ELR (cell line): ENCODE measurements around the gene TBC1D5.
"Not testable (repeated sequence)": the region's sequence is repeated elsewhere in the genome, so short reads cannot be mapped to it uniquely, and the experiment has no call there.

Experiments used
- DNase-seq: peaks from one replicate; pipeline ENCODE4 v3.0.0-alpha.2; 2015; ENCODE audit warnings: low read depth

The TBC1D5 gene

GRCh38 chr3:17132286-17133115 is 609.9 kb downstream of the TBC1D5 start:
- DNase-seq = no peak

GRCh38 chr3:17130956-17131355 is 611.5 kb downstream of the TBC1D5 start:
- no peak for DNase-seq

- DNase-seq = no peak
These were observed 612.9 kb downstream of the TBC1D5 start for GRCh38 chr3:17129556-17129955.

GRCh38 chr3:17128671-17129070 is 613.8 kb downstream of the TBC1D5 start:
- not testable (repeated sequence) for DNase-seq

- DNase-seq = no peak
These were observed 616.5 kb downstream of the TBC1D5 start for GRCh38 chr3:17125738-17126442.

- DNase-seq = no peak
These were observed 619.7 kb downstream of the TBC1D5 start for GRCh38 chr3:17122758-17123157.

- no peak for DNase-seq
These were observed 621.1 kb downstream of the TBC1D5 start for GRCh38 chr3:17121336-17121735.

GRCh38 chr3:17120115-17120514 is 622.3 kb downstream of the TBC1D5 start:
- DNase-seq = no peak

GRCh38 chr3:17119201-17120072 is 623.0 kb downstream of the TBC1D5 start:
- no peak for DNase-seq

- DNase-seq = no peak
These were observed 623.7 kb downstream of the TBC1D5 start for GRCh38 chr3:17118771-17119170.

- DNase-seq = no peak
These were observed 626.3 kb downstream of the TBC1D5 start for GRCh38 chr3:17116007-17116600.

GRCh38 chr3:17115186-17115585 is 627.2 kb downstream of the TBC1D5 start:
- peak; percentile 53 for DNase-seq

- DNase-seq = peak; percentile 57
These were observed 630.8 kb downstream of the TBC1D5 start for GRCh38 chr3:17111586-17111985.

- DNase-seq = no peak
These were observed 631.6 kb downstream of the TBC1D5 start for GRCh38 chr3:17110660-17111396.
